Limb (tissue), 2 donors: ENCODE measurements around the gene RAX2.

Experiments used
- DNase-seq, 2 donors: peaks; one replicate each; pipeline ENCODE4 v3.0.0-alpha.2; 2016; ENCODE audit errors: extremely low spot score in 2 of 2

Gene RAX2

GRCh38 chr19:3801412-3802096 lies 29.5 kb upstream of the RAX2 start:
- peak; percentile 17 to 70 for DNase-seq

GRCh38 chr19:3800996-3801395 lies 29.0 kb upstream of the RAX2 start:
- DNase-seq, result no peak

GRCh38 chr19:3798137-3798536 lies 26.1 kb upstream of the RAX2 start:
- no peak for DNase-seq

GRCh38 chr19:3796358-3796757 lies 24.3 kb upstream of the RAX2 start:
- no peak for DNase-seq

GRCh38 chr19:3793799-3794198 lies 21.8 kb upstream of the RAX2 start:
- no peak for DNase-seq

GRCh38 chr19:3792114-3792513 lies 20.1 kb upstream of the RAX2 start:
- DNase-seq, result no peak

- no peak for DNase-seq
These were observed 18.9 kb upstream of the RAX2 start for GRCh38 chr19:3790941-3791340.

- DNase-seq, result no peak
These were observed 18.2 kb upstream of the RAX2 start for GRCh38 chr19:3790209-3790734.

- no peak for DNase-seq
These were observed 17.2 kb upstream of the RAX2 start for GRCh38 chr19:3788996-3789778.

- DNase-seq, result no peak
These were observed 14.2 kb upstream of the RAX2 start, which contains the start of gene MATK for GRCh38 chr19:3785938-3786824. Gene MATK (minus strand): TSS chr19:3786381. CDS start chr19:3785135, 1,246 bp downstream.

GRCh38 chr19:3785451-3785937 lies 13.5 kb upstream of the RAX2 start:
- DNase-seq, result no peak

GRCh38 chr19:3784607-3785450 lies 12.8 kb upstream of the RAX2 start:
- DNase-seq, result no peak

- DNase-seq, result no peak
These were observed 11.9 kb upstream of the RAX2 start for GRCh38 chr19:3783660-3784584.

- no peak for DNase-seq
These were observed 10.9 kb upstream of the RAX2 start for GRCh38 chr19:3782903-3783302.

- no peak for DNase-seq
These were observed 10.3 kb upstream of the RAX2 start for GRCh38 chr19:3782330-3782729.

GRCh38 chr19:3781603-3782002 lies 9.6 kb upstream of the RAX2 start:
- DNase-seq, result no peak

GRCh38 chr19:3780786-3781304 lies 8.8 kb upstream of the RAX2 start:
- no peak for DNase-seq

- no peak for DNase-seq
These were observed 7.1 kb upstream of the RAX2 start for GRCh38 chr19:3778899-3779723.
